Measurements from ENCODE around the gene PPP3R1.
A peak's percentile ranks its signal among the peaks of the same experiment; 100 is the strongest.

The PPP3R1 gene, protein sequence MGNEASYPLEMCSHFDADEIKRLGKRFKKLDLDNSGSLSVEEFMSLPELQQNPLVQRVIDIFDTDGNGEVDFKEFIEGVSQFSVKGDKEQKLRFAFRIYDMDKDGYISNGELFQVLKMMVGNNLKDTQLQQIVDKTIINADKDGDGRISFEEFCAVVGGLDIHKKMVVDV

DNA sequence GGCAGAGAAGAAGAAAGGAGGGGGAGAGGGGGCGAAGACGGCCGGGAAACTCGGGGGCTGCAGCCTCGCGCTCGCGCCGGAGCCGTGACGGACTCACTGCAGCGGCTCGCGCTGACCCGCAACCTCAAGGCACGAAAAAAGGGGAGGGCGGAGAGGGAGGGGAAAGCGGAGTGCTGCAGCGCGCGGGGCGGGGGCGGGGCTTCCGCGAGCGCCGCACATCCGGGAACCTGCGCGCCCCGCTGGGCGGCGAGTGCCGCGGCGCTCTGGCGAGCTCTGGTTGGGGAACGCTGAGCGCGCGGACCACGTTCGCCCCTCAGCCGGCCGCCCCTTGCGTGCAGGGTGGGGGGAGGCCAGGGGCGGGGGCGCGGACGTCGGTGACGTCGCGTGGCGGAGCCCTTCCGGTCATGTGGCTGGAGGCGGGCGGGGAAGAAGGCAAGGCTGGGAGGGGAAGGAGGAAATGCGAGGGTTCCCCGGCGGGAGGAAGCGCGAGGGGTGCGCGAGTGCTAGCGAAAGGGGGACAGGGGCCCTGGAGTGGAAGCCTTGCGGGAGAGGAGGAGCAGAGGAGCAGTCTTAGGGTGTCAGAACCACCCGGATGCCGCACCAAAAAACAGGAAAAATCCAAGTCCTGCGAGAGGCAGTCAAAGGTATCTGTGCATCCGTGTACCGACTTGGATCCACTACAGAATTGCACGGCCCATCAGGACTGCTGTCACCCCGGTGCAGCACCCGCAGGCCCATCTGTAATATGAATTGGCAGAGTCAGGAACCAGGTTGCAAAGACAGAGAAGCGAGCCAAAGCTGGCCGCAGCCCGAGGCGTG is at the start of gene PPP3R1:
PPP3R1 (minus strand) TSS at position 133 of the 819 bp plus-strand sequence. CDS start 405 bp downstream, outside the sequence.
- H3K27me3 ChIP-seq (ENCODE audit: control insufficient read depth, insufficient read depth, low read length) = no peaks in the 10 kb centered on the region
- peak within 1 kb of the TSS; percentile 91 for H3K9ac ChIP-seq (ENCODE audit: low read depth, low read length)
- H3K9me3 ChIP-seq (ENCODE audit: control insufficient read depth, insufficient read depth, low read length) = no peaks in the 10 kb centered on the region
- H3K4me3 ChIP-seq (ENCODE audit: low read depth, low read length) = peak within 1 kb of the TSS; percentile 99
- H3K4me1 ChIP-seq (ENCODE audit: control insufficient read depth, insufficient read depth, low read length) = peaks cover 51% of the 10 kb centered on the region
- peak within 1 kb of the TSS; percentile 92 for H3K27ac ChIP-seq (ENCODE audit: low read depth, low read length)
- peaks cover 6% of the 10 kb centered on the region; the same call in 1 of the 2 replicates for H3K36me3 ChIP-seq (ENCODE audit: control insufficient read depth, insufficient read depth, low read length)

DNA sequence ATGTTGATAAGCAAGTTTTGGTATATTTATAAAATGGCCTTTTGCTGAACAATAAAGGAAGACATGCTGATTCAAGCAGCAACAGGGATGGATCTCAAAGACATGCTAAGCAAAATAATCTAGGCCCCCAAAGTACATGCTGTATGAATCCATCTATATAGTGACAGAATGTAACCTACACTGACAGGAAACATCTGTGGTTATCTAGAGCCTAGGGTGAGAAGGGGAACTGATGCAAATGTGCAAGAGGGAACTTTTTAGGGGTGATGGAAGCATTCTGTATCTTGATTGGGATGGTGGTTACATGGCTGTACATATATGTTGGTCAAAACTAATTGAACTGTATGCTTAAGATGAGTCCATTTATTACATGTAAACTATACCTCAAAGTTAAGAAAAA is 43.2 kb upstream of the PPP3R1 start:
- no peak overlapping the region for H3K4me3 ChIP-seq (ENCODE audit: low read depth, low read length)
- H3K9me3 ChIP-seq (ENCODE audit: control insufficient read depth, insufficient read depth, low read length) = no peaks in the 10 kb centered on the region
- H3K9ac ChIP-seq (ENCODE audit: low read depth, low read length) = no peak overlapping the region
- H3K27ac ChIP-seq (ENCODE audit: low read depth, low read length) = no peak overlapping the region
- no peaks in the 10 kb centered on the region for H3K27me3 ChIP-seq (ENCODE audit: control insufficient read depth, insufficient read depth, low read length)
- H3K36me3 ChIP-seq (ENCODE audit: control insufficient read depth, insufficient read depth, low read length) = no peaks in the 10 kb centered on the region
- H3K4me1 ChIP-seq (ENCODE audit: control insufficient read depth, insufficient read depth, low read length) = no peaks in the 10 kb centered on the region

DNA sequence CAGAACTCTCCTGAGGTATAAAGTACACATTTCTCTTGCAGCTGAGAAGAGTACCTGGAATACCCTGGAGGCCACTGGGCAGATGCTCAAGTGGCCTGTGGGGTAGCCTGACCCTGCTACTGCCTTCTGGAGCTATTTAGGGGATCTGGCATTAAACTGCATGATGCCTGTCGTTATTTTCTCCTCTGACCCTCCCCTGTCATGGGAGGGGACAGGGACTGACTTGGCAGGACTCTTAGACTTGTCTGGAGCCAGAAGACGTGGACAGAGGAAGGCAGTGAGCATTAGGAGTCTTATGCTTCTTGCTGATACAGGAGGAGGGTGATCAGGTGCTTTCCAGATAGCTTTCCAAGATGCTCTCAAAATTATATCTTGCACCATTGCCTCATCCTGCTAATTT is 42.6 kb upstream of the PPP3R1 start:
- no peaks in the 10 kb centered on the region for H3K36me3 ChIP-seq (ENCODE audit: control insufficient read depth, insufficient read depth, low read length)
- no peaks in the 10 kb centered on the region for H3K4me1 ChIP-seq (ENCODE audit: control insufficient read depth, insufficient read depth, low read length)
- no peak overlapping the region for H3K27ac ChIP-seq (ENCODE audit: low read depth, low read length)
- H3K27me3 ChIP-seq (ENCODE audit: control insufficient read depth, insufficient read depth, low read length) = no peaks in the 10 kb centered on the region
- H3K9me3 ChIP-seq (ENCODE audit: control insufficient read depth, insufficient read depth, low read length) = no peaks in the 10 kb centered on the region
- no peak overlapping the region for H3K9ac ChIP-seq (ENCODE audit: low read depth, low read length)
- H3K4me3 ChIP-seq (ENCODE audit: low read depth, low read length) = no peak overlapping the region

DNA sequence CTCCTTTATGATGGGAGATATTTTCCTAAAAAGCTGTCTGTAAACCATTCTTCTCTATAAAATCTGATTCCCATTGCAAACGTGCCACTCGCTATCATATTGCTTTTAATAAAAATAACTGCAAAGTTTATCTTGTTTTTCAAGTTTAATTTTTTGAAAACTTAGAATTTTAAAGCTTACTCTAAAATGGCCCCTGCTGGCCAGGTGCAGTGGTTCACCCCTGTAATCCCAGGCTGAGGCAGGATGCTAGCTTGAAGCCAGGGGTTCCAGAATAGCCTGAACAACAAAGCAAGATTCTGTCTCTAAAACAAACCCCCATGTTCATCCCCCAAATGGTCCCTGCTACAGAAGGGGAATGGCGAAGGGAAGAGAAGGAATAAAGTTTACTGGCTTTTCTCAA is 41.9 kb upstream of the PPP3R1 start:
- Histone ChIP-seq H3K9me3 (ENCODE audit: control insufficient read depth, insufficient read depth, low read length) (no peaks in the 10 kb centered on the region), H3K4me3 (ENCODE audit: low read depth, low read length) (no peak overlapping the region), H3K27me3 (ENCODE audit: control insufficient read depth, insufficient read depth, low read length) (no peaks in the 10 kb centered on the region), H3K9ac (ENCODE audit: low read depth, low read length) (no peak overlapping the region), H3K36me3 (ENCODE audit: control insufficient read depth, insufficient read depth, low read length) (no peaks in the 10 kb centered on the region), H3K4me1 (ENCODE audit: control insufficient read depth, insufficient read depth, low read length) (no peaks in the 10 kb centered on the region), H3K27ac (ENCODE audit: low read depth, low read length) (no peak overlapping the region)

DNA sequence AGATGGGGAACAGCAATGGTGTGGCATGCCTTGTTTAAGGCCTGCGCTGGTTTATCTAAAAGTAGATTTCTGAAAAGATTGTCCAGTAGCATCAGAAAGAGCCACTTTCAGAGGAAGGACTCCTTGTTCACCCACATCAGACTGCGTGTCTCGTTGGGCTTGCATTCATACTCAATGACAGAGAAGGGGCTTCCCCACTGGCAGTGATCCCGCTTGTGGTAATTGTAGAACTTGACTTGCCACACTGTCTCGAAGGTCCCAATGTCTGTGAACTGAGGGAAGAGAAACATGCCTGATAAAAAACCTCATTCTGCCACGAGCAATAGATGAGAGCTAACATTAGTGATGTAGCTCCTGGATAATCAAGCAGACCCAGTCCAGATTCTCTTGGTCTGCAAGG is 41.4 kb upstream of the PPP3R1 start:
- H3K9ac ChIP-seq (ENCODE audit: low read depth, low read length) = no peak overlapping the region
- H3K36me3 ChIP-seq (ENCODE audit: control insufficient read depth, insufficient read depth, low read length) = no peaks in the 10 kb centered on the region
- no peaks in the 10 kb centered on the region for H3K27me3 ChIP-seq (ENCODE audit: control insufficient read depth, insufficient read depth, low read length)
- no peak overlapping the region for H3K4me3 ChIP-seq (ENCODE audit: low read depth, low read length)
- no peaks in the 10 kb centered on the region for H3K9me3 ChIP-seq (ENCODE audit: control insufficient read depth, insufficient read depth, low read length)
- H3K27ac ChIP-seq (ENCODE audit: low read depth, low read length) = no peak overlapping the region
- no peaks in the 10 kb centered on the region for H3K4me1 ChIP-seq (ENCODE audit: control insufficient read depth, insufficient read depth, low read length)

DNA sequence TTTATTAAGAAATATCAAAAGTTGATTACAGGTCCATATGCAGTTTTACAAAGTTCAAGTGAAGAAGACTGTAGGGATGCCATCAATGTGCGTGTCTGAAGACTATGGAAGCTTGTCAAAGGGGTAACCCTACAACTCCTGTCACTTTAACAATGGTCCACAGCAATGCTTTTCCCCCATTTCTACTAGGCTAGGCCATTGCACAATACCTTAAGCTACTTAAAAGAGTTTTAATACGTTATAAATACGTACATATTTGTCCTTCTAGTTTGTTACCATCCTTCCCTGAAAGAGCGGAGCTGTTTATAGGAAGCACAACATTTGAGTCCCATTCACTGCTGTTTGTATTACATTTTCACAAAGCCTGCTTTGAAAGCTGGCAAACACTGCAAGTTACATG is 40.7 kb upstream of the PPP3R1 start:
- H3K4me3 ChIP-seq (ENCODE audit: low read depth, low read length) = no peak overlapping the region
- H3K9ac ChIP-seq (ENCODE audit: low read depth, low read length) = no peak overlapping the region
- no peak overlapping the region for H3K27ac ChIP-seq (ENCODE audit: low read depth, low read length)
- H3K9me3 ChIP-seq (ENCODE audit: control insufficient read depth, insufficient read depth, low read length) = no peaks in the 10 kb centered on the region
- H3K4me1 ChIP-seq (ENCODE audit: control insufficient read depth, insufficient read depth, low read length) = 0 out of 2 replicates have a peak, but pooled peaks cover 4% of the 10 kb centered on the region
- no peaks in the 10 kb centered on the region for H3K27me3 ChIP-seq (ENCODE audit: control insufficient read depth, insufficient read depth, low read length)
- H3K36me3 ChIP-seq (ENCODE audit: control insufficient read depth, insufficient read depth, low read length) = no peaks in the 10 kb centered on the region

DNA sequence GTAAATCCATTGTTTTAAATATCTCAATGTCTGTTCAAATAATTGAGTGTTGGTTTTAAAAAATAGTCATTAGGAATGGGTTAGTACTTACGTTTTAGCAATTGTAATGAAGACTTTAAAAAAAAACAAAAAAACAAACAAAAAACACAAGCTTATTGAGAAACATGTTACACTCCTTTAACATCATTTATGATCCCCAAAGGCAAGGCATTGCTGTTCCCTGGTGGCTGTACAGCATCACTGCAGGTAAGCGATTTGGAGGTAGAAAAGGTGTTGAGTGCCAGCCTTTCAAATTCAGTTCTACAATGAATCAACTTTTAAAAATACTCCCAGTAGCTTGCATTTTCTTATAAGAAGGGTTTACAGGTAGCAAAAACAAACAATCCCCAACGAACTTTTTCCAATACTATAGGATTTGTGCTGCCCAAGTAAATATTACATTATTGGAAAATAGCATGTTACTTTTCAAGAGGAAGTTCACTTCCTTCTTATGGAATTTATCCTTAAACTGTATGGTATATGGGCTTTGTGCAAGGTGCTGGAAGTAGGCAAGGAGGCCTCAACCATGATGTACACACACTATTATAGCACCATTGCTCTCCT is 39.9 kb upstream of the PPP3R1 start:
- Histone ChIP-seq H3K27me3 (ENCODE audit: control insufficient read depth, insufficient read depth, low read length) (no peaks in the 10 kb centered on the region), H3K36me3 (ENCODE audit: control insufficient read depth, insufficient read depth, low read length) (no peaks in the 10 kb centered on the region), H3K4me3 (ENCODE audit: low read depth, low read length) (no peak overlapping the region), H3K9ac (ENCODE audit: low read depth, low read length) (no peak overlapping the region), H3K27ac (ENCODE audit: low read depth, low read length) (no peak overlapping the region), H3K4me1 (ENCODE audit: control insufficient read depth, insufficient read depth, low read length) (0 out of 2 replicates have a peak, but pooled peaks cover 6% of the 10 kb centered on the region), H3K9me3 (ENCODE audit: control insufficient read depth, insufficient read depth, low read length) (no peaks in the 10 kb centered on the region)

DNA sequence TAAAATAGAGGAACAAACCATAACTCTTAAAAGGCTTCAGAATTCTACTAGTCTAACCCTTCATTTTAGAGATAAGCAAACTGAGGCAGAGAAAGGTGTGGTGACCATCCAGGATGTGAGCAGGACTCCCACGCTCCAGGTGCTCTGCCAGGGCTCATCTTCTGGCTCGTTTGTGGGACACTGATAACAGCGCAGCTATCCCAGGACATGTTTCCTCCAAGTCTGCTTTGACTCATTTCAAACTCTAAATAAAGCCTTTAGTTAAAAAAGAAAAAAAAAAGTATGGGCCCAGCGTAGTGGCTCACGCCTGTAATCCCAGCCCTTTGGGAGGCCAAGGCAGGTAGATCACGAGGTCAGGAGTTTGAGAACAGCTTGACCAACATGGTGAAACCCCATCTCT is 39.0 kb upstream of the PPP3R1 start:
- no peaks in the 10 kb centered on the region for H3K9me3 ChIP-seq (ENCODE audit: control insufficient read depth, insufficient read depth, low read length)
- H3K9ac ChIP-seq (ENCODE audit: low read depth, low read length) = no peak overlapping the region
- H3K36me3 ChIP-seq (ENCODE audit: control insufficient read depth, insufficient read depth, low read length) = no peaks in the 10 kb centered on the region
- H3K4me1 ChIP-seq (ENCODE audit: control insufficient read depth, insufficient read depth, low read length) = 0 out of 2 replicates have a peak, but pooled peaks cover 6% of the 10 kb centered on the region
- H3K27ac ChIP-seq (ENCODE audit: low read depth, low read length) = no peak overlapping the region
- H3K27me3 ChIP-seq (ENCODE audit: control insufficient read depth, insufficient read depth, low read length) = no peaks in the 10 kb centered on the region
- no peak overlapping the region for H3K4me3 ChIP-seq (ENCODE audit: low read depth, low read length)

DNA sequence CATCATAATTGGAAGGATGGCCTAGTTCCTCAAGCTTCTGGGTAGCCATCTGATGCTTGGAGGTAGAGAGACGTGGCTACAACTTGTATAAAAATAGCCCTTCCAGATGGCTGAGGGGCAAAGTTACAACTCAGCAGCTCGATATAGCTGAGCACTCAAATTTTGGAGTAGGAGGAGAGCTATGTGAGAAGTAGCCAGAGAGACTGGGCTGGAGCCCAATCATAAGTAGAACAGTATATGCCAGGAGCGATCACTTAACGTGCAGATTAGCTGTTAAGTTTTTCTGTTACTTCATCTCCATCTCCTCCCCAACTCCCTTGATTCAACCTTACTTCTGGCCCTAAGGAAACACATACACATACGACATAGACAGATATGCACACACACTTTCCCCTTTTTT is 38.6 kb upstream of the PPP3R1 start:
- no peaks in the 10 kb centered on the region for H3K36me3 ChIP-seq (ENCODE audit: control insufficient read depth, insufficient read depth, low read length)
- H3K9me3 ChIP-seq (ENCODE audit: control insufficient read depth, insufficient read depth, low read length) = no peaks in the 10 kb centered on the region
- H3K4me1 ChIP-seq (ENCODE audit: control insufficient read depth, insufficient read depth, low read length) = 0 out of 2 replicates have a peak, but pooled peaks cover 6% of the 10 kb centered on the region
- H3K9ac ChIP-seq (ENCODE audit: low read depth, low read length) = no peak overlapping the region
- no peak overlapping the region for H3K4me3 ChIP-seq (ENCODE audit: low read depth, low read length)
- no peaks in the 10 kb centered on the region for H3K27me3 ChIP-seq (ENCODE audit: control insufficient read depth, insufficient read depth, low read length)
- no peak overlapping the region for H3K27ac ChIP-seq (ENCODE audit: low read depth, low read length)

DNA sequence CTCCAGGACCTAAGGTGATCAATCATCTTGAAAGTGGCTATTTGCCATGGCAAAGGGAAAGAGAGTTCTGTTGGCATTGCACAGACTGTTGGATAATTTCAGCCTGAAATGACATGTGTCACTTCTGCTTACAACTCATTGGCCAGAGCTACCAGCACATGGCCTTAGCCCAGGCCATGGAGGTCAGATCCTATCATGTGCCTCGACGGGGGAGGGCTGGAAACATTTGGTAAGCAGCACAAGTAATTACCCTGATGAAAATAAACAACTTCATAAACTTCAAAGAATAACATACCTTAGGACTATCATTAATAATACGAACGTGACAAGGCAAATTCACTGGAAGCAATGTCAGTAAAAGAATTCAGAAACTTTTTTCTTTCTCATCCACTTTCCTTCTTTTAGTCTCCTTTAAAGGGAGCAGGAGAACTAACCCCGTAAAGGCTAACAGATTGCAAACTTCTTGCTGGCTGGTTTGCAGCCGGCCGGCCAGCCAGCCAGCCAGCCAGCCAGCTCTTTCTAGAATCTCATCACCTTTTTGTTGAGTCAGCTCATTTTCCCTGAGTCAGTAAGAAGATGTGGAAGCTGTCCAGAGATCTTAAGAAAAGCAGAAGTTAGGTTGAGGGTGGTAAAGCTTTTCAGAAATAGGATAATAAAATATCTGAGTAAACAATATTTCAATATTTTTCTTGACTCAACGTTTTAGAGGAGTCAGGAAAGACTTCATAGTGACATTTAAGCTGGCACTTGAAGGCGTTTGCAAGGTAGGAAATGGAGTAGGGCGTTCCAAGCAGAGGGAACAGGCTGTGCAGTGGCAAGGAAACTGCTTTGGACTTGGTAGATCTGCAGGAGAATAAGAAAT is 35.5 kb upstream of the PPP3R1 start:
- Histone ChIP-seq H3K4me1 (ENCODE audit: control insufficient read depth, insufficient read depth, low read length) (0 out of 2 replicates have a peak, but pooled peaks cover 6% of the 10 kb centered on the region), H3K9me3 (ENCODE audit: control insufficient read depth, insufficient read depth, low read length) (no peaks in the 10 kb centered on the region), H3K27ac (ENCODE audit: low read depth, low read length) (no peak overlapping the region), H3K4me3 (ENCODE audit: low read depth, low read length) (no peak overlapping the region), H3K27me3 (ENCODE audit: control insufficient read depth, insufficient read depth, low read length) (no peaks in the 10 kb centered on the region), H3K36me3 (ENCODE audit: control insufficient read depth, insufficient read depth, low read length) (no peaks in the 10 kb centered on the region), H3K9ac (ENCODE audit: low read depth, low read length) (no peak overlapping the region)
